Adipose tissue (tissue), 3 donors: ENCODE measurements around the gene TAF7. TPM values are rescaled to one million over a fixed set of nuclear protein-coding genes. Genes with fewer than 3 reads are reported as not detected.
"Not testable (repeated sequence)": the region's sequence is repeated elsewhere in the genome, so short reads cannot be mapped to it uniquely, and the experiment has no call there.

Source experiments
- H3K27ac ChIP-seq: one replicate; pipeline ENCODE4 v1.5.1; 2013; ENCODE audit warnings: low read depth, low read length
- WGBS, 3 donors: extraction: QIAGEN DNeasy Blood & Tissue Kit; methylation state at CpG; one replicate each; pipeline ENCODE4 v1.1.7; 2013; 5-methylcytosine and 5-hydroxymethylcytosine counted together
- polyA plus RNA-seq, 3 donors: library from polyadenylated mRNA; stranded (reverse); fragments of 200-250 nt; gene quantifications; one replicate each; pipeline ENCODE4 v1.2.3, GENCODE V29; 2013
- donor health status: healthy with polysubstance abuse.
- donor health status: Bipolar disorder and iron deficiency.
- donor health status: healthy.

TAF7 gene, protein sequence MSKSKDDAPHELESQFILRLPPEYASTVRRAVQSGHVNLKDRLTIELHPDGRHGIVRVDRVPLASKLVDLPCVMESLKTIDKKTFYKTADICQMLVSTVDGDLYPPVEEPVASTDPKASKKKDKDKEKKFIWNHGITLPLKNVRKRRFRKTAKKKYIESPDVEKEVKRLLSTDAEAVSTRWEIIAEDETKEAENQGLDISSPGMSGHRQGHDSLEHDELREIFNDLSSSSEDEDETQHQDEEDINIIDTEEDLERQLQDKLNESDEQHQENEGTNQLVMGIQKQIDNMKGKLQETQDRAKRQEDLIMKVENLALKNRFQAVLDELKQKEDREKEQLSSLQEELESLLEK
- 10 to 100 TPM; 32.2 to 62.0 (median 59.1) TPM for polyA plus RNA-seq

DNA sequence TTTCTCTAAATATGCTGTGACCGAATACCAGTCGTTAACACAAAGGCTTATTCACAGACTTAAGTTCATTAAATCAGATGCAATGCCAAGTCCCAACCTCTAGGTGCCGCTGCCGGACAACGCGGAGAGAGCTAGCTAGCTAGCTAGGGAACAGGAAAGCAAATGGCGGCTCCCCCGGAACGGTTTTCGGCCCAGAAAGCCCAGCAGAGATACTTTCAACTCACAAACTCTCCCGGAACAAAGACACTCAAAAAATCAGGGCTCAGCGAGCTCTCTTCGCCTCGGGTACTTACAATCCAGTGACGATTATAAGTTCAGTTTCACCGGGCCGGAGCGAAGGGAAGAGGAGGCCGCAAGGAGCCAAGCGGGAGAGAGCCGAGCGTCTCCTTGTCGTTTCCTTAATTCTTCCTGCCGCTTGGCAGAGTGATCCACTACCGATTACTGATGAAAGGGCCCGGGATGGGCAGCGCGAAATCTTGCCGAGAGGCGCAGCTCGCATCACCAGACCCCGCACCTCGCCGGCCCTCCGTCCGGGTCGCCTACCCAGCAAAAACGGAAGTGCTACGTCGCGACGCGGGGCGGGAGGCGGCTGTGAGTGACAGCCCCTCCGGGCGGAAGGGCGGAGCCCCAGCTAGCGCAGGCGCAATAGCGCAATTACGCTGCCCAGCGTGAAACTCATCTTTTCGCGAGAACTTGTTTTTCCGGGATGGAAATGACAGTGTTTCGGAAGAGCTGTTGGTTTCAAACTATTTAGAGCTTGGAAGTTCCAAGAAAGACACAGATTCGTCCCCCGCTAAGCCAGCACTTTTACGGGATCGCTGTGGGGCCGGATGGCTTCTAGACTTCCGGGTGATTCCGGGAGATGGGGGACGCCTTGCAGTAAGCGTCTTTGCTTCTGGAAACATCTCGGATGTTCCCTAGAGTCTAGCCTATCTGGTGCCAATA is at the start of gene TAF7:
TAF7 (minus strand) TSS at position 560 of the 945 bp plus-strand sequence. CDS start 740 bp downstream, outside the sequence.
- H3K27ac ChIP-seq = peak within 1 kb of the TSS; percentile 97
- WGBS, 3 donors = 1 to 2% (median 2%) methylated on average over 67 of the region's 67 CpGs

GRCh38 chr5:141366016-141366896 is 45.7 kb upstream of the TAF7 start:
- no peak overlapping the region for H3K27ac ChIP-seq
- 30 to 38% (median 33%) methylated on average over 44 to 46 of the region's 46 CpGs for WGBS, 3 donors

- WGBS, 3 donors = 12 to 19% (median 16%) methylated on average over 34 of the region's 34 CpGs
- H3K27ac ChIP-seq = no peak within 1 kb of the TSS
Measured at GRCh38 chr5:141363952-141364660, 43.5 kb upstream of the TAF7 start, which contains the start of gene PCDHGA5. Gene PCDHGA5 (plus strand): TSS chr5:141364162. CDS start chr5:141364331, 169 bp downstream.

DNA sequence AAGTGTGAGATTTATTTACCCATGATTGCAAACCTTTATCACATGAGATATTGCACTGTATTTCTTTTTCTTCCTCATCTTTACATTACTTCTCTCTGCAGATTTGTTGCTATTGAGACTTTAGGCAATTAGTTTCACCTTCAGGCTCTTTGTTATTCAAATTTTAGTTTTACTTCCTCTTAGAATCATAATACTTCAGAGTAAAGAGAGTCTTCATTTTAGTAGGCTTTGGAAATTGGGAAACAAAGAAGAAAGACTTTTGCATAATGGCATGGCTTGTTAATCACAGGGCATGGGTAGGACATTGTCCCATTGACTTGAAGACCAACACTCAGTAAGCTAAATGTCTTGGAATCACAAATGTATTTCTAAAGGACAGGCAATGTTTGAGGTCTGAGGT is 42.1 kb upstream of the TAF7 start:
- no peak overlapping the region for H3K27ac ChIP-seq

DNA sequence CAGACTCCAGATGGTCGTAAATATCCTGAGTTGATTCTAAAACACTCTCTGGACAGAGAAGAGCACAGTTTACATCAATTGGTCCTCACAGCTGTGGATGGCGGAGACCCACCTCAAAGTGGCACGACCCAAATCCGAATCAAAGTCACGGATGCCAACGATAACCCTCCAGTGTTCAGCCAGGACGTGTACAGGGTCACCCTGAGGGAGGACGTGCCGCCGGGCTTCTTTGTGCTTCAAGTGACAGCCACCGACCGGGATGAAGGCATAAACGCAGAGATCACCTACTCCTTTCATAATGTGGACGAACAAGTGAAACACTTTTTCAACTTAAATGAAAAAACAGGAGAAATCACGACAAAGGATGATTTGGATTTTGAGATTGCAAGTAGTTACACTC is 40.1 kb upstream of the TAF7 start:
- WGBS, 3 donors = 29 to 39% (median 33%) methylated on average over 15 of the region's 15 CpGs
- no peak overlapping the region for H3K27ac ChIP-seq

DNA sequence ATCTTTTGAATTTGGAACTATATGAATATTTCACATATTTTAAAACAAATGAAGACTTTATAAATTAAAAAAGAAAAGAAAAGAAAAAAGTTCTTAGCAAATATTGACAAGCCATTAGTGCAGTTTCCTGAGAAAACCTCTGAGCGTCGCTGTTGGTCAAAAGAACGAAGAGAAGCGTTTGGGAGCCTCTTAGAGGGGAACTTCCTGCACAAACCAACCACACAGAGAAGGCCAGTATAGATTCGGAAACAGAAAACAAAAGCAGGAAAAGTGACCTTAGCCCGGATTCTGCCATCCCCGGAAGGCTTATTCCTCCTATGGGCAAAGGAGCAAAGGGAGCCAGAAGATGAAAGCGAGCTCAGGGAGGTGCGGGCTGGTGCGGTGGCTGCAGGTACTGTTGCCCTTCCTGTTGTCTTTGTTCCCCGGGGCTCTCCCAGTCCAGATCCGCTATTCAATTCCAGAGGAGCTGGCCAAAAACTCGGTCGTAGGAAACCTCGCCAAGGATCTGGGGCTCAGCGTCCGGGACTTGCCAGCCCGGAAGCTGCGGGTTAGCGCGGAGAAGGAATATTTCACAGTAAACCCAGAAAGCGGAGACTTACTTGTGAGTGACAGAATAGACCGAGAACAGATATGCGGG is 39.3 kb upstream of the TAF7 start, which contains the start of gene PCDHGB2:
PCDHGB2 (plus strand) TSS at position 205 of the 637 bp plus-strand sequence; CDS start at position 347, 142 bp downstream.
- H3K27ac ChIP-seq = no peak within 1 kb of the TSS
- WGBS, 3 donors = 13 to 19% (median 17%) methylated on average over 24 of the region's 24 CpGs

DNA sequence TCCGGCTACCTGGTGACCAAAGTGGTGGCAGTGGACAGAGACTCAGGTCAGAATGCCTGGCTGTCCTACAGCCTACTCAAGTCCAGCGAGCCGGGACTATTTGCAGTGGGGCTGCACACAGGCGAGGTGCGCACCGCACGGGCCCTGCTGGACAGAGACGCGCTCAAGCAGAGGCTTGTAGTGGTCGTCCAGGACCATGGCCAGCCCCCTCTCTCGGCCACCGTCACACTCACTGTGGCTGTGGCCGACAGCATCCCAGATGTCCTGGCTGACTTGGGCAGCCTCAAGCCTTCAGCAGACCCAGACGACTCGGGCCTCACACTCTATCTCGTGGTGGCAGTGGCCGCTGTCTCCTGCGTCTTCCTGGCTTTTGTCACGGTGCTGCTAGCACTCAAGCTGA is 36.4 kb upstream of the TAF7 start:
- 40 to 48% (median 43%) methylated on average over 19 of the region's 19 CpGs for WGBS, 3 donors
- H3K27ac ChIP-seq = no peak overlapping the region

DNA sequence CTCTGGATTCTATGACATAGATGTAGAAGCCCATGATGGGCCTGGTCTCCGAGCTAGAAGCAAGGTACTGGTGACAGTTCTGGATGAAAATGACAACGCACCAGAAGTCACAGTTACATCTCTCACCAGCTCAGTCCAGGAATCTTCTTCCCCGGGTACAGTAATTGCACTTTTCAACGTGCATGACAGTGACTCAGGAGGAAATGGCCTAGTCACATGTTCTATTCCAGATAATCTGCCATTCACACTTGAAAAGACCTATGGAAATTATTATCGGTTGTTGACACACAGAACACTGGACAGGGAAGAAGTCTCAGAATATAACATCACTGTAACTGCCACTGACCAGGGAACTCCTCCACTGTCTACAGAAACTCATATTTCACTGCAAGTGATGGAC is 35.5 kb upstream of the TAF7 start:
- H3K27ac ChIP-seq = no peak overlapping the region
- 68 to 72% (median 69%) methylated on average over 5 of the region's 5 CpGs for WGBS, 3 donors

DNA sequence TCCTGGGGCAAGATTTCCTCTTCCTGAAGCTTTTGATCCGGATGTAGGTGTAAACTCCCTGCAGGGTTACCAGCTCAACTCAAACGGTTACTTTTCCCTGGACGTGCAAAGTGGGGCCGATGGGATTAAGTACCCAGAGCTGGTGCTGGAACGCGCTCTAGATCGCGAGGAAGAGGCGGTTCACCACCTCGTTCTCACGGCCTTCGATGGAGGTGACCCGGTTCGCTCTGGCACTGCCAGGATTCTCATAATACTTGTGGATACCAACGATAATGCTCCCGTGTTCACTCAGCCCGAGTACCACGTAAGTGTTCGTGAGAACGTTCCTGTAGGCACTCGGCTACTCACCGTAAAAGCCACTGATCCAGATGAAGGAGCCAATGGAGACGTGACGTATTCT is 35.1 kb upstream of the TAF7 start:
- 47 to 50% (median 48%) methylated on average over 24 of the region's 24 CpGs for WGBS, 3 donors

DNA sequence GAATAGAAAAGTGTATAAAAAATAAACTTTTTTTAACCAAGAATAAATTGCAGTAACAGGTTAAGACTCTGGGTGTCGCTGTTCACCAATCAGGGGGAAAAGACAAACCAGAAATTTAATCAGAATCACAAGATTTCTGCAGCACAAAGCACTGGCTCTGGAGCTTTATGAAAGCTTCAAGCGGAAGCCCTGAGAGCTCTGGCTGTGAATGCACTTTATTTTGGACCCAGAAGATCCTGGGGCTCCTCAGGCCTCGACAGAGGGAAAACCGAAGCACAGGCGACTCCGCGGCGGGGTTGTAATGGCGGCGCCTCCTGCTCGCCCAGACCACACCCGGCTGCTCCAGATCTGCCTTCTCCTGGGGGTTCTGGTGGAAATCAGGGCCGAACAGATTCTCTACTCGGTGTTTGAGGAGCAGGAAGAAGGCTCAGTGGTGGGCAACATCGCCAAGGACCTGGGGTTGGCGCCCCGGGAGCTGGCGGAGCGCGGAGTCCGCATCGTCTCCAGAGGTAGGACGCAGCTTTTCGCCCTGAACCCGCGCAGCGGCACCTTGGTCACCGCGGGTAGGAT is 34.4 kb upstream of the TAF7 start, which contains the start of gene PCDHGA4:
PCDHGA4 (plus strand) TSS at position 122 of the 570 bp plus-strand sequence; CDS start at position 209, 87 bp downstream.
- WGBS, 3 donors = 14 to 15% (median 15%) methylated on average over 29 of the region's 29 CpGs
- H3K27ac ChIP-seq = no peak within 1 kb of the TSS

More for the DNA sequence above, 35.1 kb upstream of the TAF7 start:
- H3K27ac ChIP-seq = no peak overlapping the region

GRCh38 chr5:141351591-141351990 is 31.0 kb upstream of the TAF7 start:
- H3K27ac ChIP-seq = no peak overlapping the region
- 32 to 35% (median 34%) methylated on average over 31 to 32 of the region's 36 CpGs for WGBS, 3 donors

DNA sequence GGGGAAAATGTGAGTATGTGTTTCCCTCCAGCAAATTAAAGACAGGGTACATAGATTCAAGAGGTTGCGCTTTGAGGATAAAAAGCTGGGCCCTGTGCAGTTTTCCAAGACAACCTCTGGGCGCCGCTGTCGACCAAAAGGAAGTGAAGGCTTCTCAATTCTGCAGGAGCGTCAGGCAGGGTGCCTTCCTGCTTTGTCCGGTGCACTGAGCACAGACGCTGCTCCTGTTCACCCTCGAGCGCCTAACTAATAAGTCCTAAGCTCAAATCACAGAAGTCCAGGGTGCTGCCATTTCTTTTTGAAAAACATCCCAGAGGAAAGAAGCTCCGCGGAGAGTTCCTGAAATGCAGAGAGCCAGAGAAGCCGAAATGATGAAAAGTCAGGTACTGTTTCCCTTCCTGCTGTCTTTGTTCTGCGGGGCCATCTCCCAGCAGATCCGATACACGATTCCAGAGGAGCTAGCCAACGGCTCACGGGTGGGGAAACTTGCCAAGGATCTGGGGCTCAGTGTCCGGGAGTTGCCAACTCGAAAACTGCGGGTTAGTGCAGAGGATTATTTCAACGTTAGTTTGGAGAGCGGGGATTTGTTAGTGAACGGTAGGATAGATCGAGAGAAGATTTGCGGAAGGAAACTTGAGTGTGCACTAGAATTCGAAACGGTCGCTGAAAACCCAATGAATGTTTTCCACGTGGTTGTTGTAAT is 29.5 kb upstream of the TAF7 start, which contains the start of gene PCDHGB1:
PCDHGB1 (plus strand) TSS at position 183 of the 703 bp plus-strand sequence; CDS start at position 345, 162 bp downstream.
- no peak within 1 kb of the TSS for H3K27ac ChIP-seq
- 19 to 25% (median 23%) methylated on average over 29 of the region's 29 CpGs for WGBS, 3 donors

DNA sequence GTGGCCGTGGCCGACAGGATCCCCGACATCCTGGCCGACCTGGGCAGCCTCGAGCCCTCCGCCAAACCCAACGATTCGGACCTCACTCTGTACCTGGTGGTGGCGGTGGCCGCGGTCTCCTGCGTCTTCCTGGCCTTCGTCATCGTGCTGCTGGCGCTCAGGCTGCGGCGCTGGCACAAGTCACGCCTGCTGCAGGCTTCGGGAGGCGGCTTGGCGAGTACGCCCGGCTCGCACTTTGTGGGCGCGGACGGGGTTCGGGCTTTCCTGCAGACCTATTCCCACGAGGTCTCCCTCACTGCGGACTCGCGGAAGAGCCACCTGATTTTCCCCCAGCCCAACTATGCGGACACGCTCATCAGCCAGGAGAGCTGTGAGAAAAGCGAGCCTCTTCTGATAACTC is 25.4 kb upstream of the TAF7 start:
- not testable (repeated sequence) for H3K27ac ChIP-seq
- WGBS, 3 donors = 37 to 42% (median 39%) methylated on average over 20 to 24 of the region's 35 CpGs

DNA sequence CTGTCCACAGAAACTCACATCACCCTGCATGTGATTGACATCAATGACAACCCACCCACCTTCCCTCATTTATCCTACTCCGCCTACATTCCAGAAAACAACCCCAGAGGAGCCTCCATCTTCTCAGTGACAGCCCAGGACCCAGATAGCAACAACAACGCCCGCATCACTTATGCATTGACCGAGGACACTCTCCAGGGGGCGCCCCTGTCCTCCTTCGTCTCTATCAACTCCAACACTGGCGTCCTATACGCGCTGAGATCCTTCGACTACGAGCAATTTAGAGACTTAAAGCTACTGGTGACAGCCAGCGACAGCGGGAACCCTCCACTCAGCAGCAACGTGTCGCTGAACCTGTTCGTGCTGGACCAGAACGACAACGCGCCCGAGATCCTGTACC is 24.7 kb upstream of the TAF7 start:
- H3K27ac ChIP-seq = no peak overlapping the region
- WGBS, 3 donors = 29 to 38% (median 32%) methylated on average over 20 of the region's 20 CpGs

DNA sequence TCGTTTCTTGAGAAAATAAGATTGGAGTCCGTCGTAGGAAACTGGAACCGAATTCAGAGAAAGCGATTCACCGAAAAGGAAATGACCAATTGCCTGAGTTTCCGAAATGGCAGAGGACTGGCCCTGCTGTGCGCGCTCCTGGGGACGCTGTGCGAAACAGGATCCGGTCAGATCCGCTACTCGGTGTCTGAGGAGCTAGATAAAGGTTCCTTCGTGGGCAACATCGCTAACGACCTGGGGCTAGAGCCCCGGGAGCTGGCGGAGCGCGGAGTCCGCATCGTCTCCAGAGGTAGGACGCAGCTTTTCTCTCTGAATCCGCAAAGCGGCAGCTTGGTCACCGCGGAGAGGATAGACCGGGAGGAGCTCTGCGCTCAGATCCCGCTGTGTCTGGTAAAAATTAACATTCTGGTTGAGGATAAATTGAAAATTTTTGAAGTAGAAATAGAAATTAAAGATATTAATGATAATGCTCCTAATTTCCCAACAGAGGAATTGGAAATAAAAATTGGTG is 23.4 kb upstream of the TAF7 start:
- 21 to 24% (median 22%) methylated on average over 31 of the region's 31 CpGs for WGBS, 3 donors

More for the DNA sequence above, 23.4 kb upstream of the TAF7 start:
- no peak overlapping the region for H3K27ac ChIP-seq
